Mammary epithelial cell (primary cell): ENCODE results near the gene PAQR5.

Experiments
- EZH2 ChIP-seq: IDR thresholded peaks from 2 replicates; pipeline ENCODE4 v1.6.1; 2012; ENCODE audit warnings: low read length, inconsistent platforms, borderline replicate concordance
- TF ChIP-seq, protein P1 (sequence below), 2 donors: IDR thresholded peaks in 1 of 2; conservative IDR thresholded peaks in 1 of 2; 2 replicates each; pipeline ENCODE4 v1.5.1; 2011 to 2012; ENCODE audit warnings: inconsistent platforms in 2 of 2, low read length in 2 of 2, mild to moderate bottlenecking in 2 of 2, control low read depth in 1 of 2, low read depth in 1 of 2; ENCODE audit not compliant: insufficient read depth in 1 of 2; ENCODE audit errors: extremely low read depth in 1 of 2

DNA sequence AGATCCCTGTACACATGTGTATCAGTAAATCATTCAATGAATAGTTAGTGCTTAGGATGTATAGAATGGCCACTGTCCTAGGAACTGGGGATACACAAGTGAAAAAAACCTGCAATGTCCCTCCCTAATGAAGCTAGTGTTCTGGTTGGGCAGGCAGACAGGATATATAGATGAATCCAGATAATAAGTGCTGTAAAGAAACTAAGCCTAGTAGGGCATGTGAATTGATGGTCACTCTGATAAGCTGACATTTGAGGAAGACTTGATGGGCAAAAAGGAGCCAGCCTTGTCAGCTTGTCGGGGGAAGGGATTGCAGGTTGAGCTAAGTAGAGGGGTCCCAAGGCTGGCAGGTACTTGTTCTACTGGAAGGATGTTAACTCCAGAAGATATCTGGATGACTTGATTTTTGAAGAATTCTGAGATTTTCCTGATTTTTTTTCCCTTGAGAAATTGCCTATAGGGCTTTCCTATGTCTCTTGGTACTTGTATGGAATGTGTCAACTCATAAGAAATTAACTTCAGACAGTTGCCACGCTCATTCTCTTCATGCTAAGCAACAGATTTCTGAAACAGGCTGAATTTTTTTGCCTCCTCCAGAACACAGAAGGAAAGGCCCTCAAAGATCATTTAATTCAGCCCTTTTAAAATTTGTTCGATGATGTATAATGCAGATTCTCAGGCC is 109.1 kb downstream of the PAQR5 start:
- no peak for TF ChIP-seq EZH2
- TF ChIP-seq, protein P1, sequence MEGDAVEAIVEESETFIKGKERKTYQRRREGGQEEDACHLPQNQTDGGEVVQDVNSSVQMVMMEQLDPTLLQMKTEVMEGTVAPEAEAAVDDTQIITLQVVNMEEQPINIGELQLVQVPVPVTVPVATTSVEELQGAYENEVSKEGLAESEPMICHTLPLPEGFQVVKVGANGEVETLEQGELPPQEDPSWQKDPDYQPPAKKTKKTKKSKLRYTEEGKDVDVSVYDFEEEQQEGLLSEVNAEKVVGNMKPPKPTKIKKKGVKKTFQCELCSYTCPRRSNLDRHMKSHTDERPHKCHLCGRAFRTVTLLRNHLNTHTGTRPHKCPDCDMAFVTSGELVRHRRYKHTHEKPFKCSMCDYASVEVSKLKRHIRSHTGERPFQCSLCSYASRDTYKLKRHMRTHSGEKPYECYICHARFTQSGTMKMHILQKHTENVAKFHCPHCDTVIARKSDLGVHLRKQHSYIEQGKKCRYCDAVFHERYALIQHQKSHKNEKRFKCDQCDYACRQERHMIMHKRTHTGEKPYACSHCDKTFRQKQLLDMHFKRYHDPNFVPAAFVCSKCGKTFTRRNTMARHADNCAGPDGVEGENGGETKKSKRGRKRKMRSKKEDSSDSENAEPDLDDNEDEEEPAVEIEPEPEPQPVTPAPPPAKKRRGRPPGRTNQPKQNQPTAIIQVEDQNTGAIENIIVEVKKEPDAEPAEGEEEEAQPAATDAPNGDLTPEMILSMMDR (conservative IDR thresholded peaks at IDR 0.05 in 1 of 2, IDR thresholded peaks at IDR 0.05 in 1 of 2; ENCODE audit: extremely low read depth in 1 of 2, insufficient read depth in 1 of 2, low read depth in 1 of 2, low read length in 2 of 2): no peak
